ENCODE data around the gene GALP. TPM values are rescaled to one million over a fixed set of nuclear protein-coding genes. Genes with fewer than 3 reads are reported as not detected.
"Not testable (repeated sequence)": the region's sequence is repeated elsewhere in the genome, so short reads cannot be mapped to it uniquely, and the experiment has no call there.

GALP gene
- total RNA-seq, 1 donor from 2014 or later = not detected

DNA sequence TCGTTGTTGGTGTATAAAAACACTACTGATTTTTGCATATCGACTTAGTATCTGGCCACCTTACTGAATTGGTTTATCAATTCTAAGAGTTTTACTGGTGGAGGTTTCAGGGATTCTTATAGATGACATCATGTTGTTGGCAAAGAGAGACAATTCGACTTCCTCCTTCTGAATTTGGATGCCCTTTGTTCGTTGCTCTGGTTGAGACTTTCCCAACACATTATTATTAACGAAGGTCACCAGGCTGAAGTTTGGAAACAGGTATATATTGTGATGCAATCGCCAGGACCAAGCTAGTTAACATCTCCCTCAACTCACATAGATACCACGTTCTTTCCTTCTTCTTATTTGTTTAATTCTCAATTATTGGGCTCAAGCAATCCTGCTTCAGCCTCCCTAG is 23.9 kb downstream of the GALP start:
- Histone ChIP-seq H3K27ac (ENCODE audit: low read depth, low read length) (no peak overlapping the region), H4K20me1 (ENCODE audit: insufficient read depth, low read length) (no peaks in the 10 kb centered on the region), H3K79me2 (ENCODE audit: insufficient read depth, low read length) (no peaks in the 10 kb centered on the region), H2AFZ (ENCODE audit: low read depth, low read length) (no peak overlapping the region), H3K9ac (ENCODE audit: low read length) (no peak overlapping the region), H3K36me3 (ENCODE audit: insufficient read depth, low read length) (no peaks in the 10 kb centered on the region), H3K4me1 (ENCODE audit: insufficient read depth, low read length) (no peaks in the 10 kb centered on the region), H3K4me3 (ENCODE audit: insufficient read depth, low read depth, low read length) (no peak overlapping the region), H3K27me3 (ENCODE audit: insufficient read depth, low read length) (no peaks in the 10 kb centered on the region), H3K9me3 (ENCODE audit: insufficient read depth, low read depth, low read length) (no peaks in the 10 kb centered on the region), H3K4me2 (ENCODE audit: low read length) (no peak overlapping the region)
- peaks cover 14% of the 10 kb centered on the region for H3K27me3 Mint-ChIP-seq (ENCODE audit: low read depth, unreplicated experiment)
- no peak for TF ChIP-seq EZH2 (IDR thresholded peaks at IDR 0.05; ENCODE audit: insufficient read depth, low read length)
- TF ChIP-seq, protein P1, sequence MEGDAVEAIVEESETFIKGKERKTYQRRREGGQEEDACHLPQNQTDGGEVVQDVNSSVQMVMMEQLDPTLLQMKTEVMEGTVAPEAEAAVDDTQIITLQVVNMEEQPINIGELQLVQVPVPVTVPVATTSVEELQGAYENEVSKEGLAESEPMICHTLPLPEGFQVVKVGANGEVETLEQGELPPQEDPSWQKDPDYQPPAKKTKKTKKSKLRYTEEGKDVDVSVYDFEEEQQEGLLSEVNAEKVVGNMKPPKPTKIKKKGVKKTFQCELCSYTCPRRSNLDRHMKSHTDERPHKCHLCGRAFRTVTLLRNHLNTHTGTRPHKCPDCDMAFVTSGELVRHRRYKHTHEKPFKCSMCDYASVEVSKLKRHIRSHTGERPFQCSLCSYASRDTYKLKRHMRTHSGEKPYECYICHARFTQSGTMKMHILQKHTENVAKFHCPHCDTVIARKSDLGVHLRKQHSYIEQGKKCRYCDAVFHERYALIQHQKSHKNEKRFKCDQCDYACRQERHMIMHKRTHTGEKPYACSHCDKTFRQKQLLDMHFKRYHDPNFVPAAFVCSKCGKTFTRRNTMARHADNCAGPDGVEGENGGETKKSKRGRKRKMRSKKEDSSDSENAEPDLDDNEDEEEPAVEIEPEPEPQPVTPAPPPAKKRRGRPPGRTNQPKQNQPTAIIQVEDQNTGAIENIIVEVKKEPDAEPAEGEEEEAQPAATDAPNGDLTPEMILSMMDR (IDR thresholded peaks at IDR 0.05; ENCODE audit: insufficient read depth, low read depth, low read length) = no peak
- DNase-seq (ENCODE audit: low read depth) = no peak
- H3K4me1 Mint-ChIP-seq (ENCODE audit: low read depth, unreplicated experiment) = no peaks in the 10 kb centered on the region
- no peak overlapping the region for H3K27ac Mint-ChIP-seq (ENCODE audit: unreplicated experiment)
- no peak overlapping the region for H3K4me3 Mint-ChIP-seq (ENCODE audit: unreplicated experiment)
- no peaks in the 10 kb centered on the region for H3K9me3 Mint-ChIP-seq (ENCODE audit: unreplicated experiment)
- no peaks in the 10 kb centered on the region for H3K36me3 Mint-ChIP-seq (ENCODE audit: low read depth, unreplicated experiment)
- FAIRE-seq = no peak

DNA sequence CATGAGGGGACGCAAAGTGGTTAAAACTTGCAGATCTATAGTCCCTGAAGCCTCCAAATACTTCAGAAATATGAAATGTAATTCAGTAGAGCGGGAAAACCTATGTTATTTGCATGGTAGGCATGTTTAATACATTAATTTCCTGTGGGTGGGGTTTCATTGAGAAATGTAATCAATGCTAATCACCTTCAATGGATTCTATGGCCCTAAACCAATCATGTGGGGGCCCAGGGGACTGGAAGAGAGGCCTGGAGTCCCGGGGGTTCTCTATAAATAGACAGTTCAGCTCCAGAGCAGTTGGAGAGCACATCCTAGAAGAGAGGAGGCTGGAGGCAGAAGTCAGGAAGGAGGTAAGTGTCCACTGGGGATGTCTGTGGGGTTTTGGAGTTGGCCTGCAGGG is 26.2 kb downstream of the GALP start, which contains the start of gene ZSCAN5C:
Gene ZSCAN5C (plus strand): TSS at position 301 of the 400 bp plus-strand sequence. CDS start 3,641 bp downstream, outside the sequence.
- no peak within 1 kb of the TSS for H2AFZ ChIP-seq (ENCODE audit: low read depth, low read length)
- H3K4me3 ChIP-seq (ENCODE audit: insufficient read depth, low read depth, low read length) = no peak within 1 kb of the TSS
- H3K9ac ChIP-seq (ENCODE audit: low read length) = no peak within 1 kb of the TSS
- no peak for DNase-seq (ENCODE audit: low read depth)
- H3K4me1 ChIP-seq (ENCODE audit: insufficient read depth, low read length) = no peaks in the 10 kb centered on the region
- H4K20me1 ChIP-seq (ENCODE audit: insufficient read depth, low read length) = no peaks in the 10 kb centered on the region
- TF ChIP-seq, protein P1 (IDR thresholded peaks at IDR 0.05; ENCODE audit: insufficient read depth, low read depth, low read length) = no peak
- no peaks in the 10 kb centered on the region for H3K79me2 ChIP-seq (ENCODE audit: insufficient read depth, low read length)
- H3K36me3 Mint-ChIP-seq (ENCODE audit: low read depth, unreplicated experiment) = no peaks in the 10 kb centered on the region
- H3K4me1 Mint-ChIP-seq (ENCODE audit: low read depth, unreplicated experiment) = no peaks in the 10 kb centered on the region
- H3K36me3 ChIP-seq (ENCODE audit: insufficient read depth, low read length) = no peaks in the 10 kb centered on the region
- no peaks in the 10 kb centered on the region for H3K27me3 ChIP-seq (ENCODE audit: insufficient read depth, low read length)
- peaks cover 26% of the 10 kb centered on the region for H3K27me3 Mint-ChIP-seq (ENCODE audit: low read depth, unreplicated experiment)
- no peaks in the 10 kb centered on the region for H3K9me3 ChIP-seq (ENCODE audit: insufficient read depth, low read depth, low read length)
- no peak within 1 kb of the TSS for H3K4me2 ChIP-seq (ENCODE audit: low read length)
- no peak within 1 kb of the TSS for H3K27ac Mint-ChIP-seq (ENCODE audit: unreplicated experiment)
- no peaks in the 10 kb centered on the region for H3K9me3 Mint-ChIP-seq (ENCODE audit: unreplicated experiment)
- no peak within 1 kb of the TSS for H3K27ac ChIP-seq (ENCODE audit: low read depth, low read length)
- no peak for FAIRE-seq
- no peak within 1 kb of the TSS for H3K4me3 Mint-ChIP-seq (ENCODE audit: unreplicated experiment)

DNA sequence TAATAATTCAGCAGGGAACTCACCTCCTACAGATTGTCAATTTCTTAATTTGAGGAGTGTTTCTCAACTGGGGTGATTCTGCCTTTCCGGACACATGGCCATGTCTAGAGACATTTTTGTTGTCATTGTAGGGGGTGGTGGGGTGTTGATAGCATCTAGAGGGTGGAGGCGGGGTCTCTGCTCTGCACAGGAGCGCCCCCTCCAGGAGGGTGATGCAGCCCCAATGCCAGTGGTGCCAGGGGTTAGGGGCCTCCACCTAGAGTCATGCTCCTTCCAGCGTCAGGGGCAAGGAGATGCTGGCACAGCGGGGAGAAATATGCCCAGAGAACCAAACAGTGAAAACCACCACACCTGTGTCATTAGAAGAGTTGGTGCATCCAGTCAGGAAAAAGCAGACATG is 31.8 kb downstream of the GALP start:
- not testable (repeated sequence) for DNase-seq (ENCODE audit: low read depth); H3K4me3 Mint-ChIP-seq (ENCODE audit: unreplicated experiment); H3K27ac Mint-ChIP-seq (ENCODE audit: unreplicated experiment); H3K36me3 ChIP-seq (ENCODE audit: insufficient read depth, low read length); H3K4me1 ChIP-seq (ENCODE audit: insufficient read depth, low read length); H4K20me1 ChIP-seq (ENCODE audit: insufficient read depth, low read length); H3K9me3 Mint-ChIP-seq (ENCODE audit: unreplicated experiment); H3K27me3 ChIP-seq (ENCODE audit: insufficient read depth, low read length); H3K79me2 ChIP-seq (ENCODE audit: insufficient read depth, low read length); H3K4me3 ChIP-seq (ENCODE audit: insufficient read depth, low read depth, low read length); H3K9me3 ChIP-seq (ENCODE audit: insufficient read depth, low read depth, low read length); H3K36me3 Mint-ChIP-seq (ENCODE audit: low read depth, unreplicated experiment); H3K4me2 ChIP-seq (ENCODE audit: low read length); H3K9ac ChIP-seq (ENCODE audit: low read length); H2AFZ ChIP-seq (ENCODE audit: low read depth, low read length); H3K27ac ChIP-seq (ENCODE audit: low read depth, low read length); H3K4me1 Mint-ChIP-seq (ENCODE audit: low read depth, unreplicated experiment); FAIRE-seq
- peaks cover 34% of the 10 kb centered on the region for H3K27me3 Mint-ChIP-seq (ENCODE audit: low read depth, unreplicated experiment)
